ENCODE measurements around the gene NAA11. TPM values are rescaled to one million over a fixed set of nuclear protein-coding genes. Genes with fewer than 3 reads are reported as not detected.

NAA11 gene
- total and polyA plus RNA-seq, 4 donors = not detected

GRCh38 chr4:79308971-79309370 is 16.9 kb downstream of the NAA11 start:
- H3K9ac ChIP-seq (ENCODE audit: insufficient read depth in 1 of 2, low read length in 2 of 2) = no peak overlapping the region
- no peaks in the 10 kb centered on the region for H3K9me3 ChIP-seq (ENCODE audit: control insufficient read depth in 4 of 4, insufficient read depth in 3 of 4, low read length in 3 of 4)
- H3K27me3 ChIP-seq (ENCODE audit: control insufficient read depth in 3 of 3, insufficient read depth in 3 of 3, low read length in 2 of 3) = no peaks in the 10 kb centered on the region
- H3K36me3 ChIP-seq (ENCODE audit: control insufficient read depth in 4 of 4, insufficient read depth in 4 of 4, low read length in 4 of 4) = no peaks in the 10 kb centered on the region
- DNase-seq (no peak), ATAC-seq (ENCODE audit: insufficient read depth, low FRiP score) (no peak)
- H3K4me1 ChIP-seq (ENCODE audit: control insufficient read depth in 5 of 5, insufficient read depth in 5 of 5, low read length in 5 of 5) = no peaks in the 10 kb centered on the region
- H3K27ac ChIP-seq (ENCODE audit: low read depth in 1 of 2, low read length in 1 of 2) = no peak overlapping the region
- 89 to 92% methylated on average over 1 of the region's 1 CpG for WGBS, 2 donors
- TF ChIP-seq CTCF (IDR thresholded peaks at IDR 0.05; ENCODE audit: control extremely low read depth, extremely low read depth) = no peak
- H3K4me3 ChIP-seq = no peak overlapping the region

DNA sequence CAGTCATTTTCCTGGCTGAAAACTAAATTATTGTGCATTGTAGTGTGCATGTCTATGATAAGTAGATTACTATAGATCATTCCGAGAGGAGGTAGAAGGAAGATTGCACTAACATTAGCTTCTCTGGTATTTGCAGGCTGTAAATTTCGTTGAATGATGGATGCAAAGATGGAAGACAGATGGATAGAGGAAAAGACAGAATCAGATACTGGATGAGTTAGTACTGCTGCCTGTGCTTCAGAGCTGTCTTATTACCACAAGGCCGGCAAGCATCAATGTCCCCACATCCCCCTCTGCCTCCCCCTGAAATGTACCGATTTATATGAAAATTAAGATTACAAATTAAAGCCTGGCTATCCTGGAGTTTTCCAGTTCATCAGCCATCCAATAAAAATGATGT is 17.7 kb downstream of the NAA11 start:
- Histone ChIP-seq H3K27me3 (ENCODE audit: control insufficient read depth in 3 of 3, insufficient read depth in 3 of 3, low read length in 2 of 3) (no peaks in the 10 kb centered on the region), H3K9me3 (ENCODE audit: control insufficient read depth in 4 of 4, insufficient read depth in 3 of 4, low read length in 3 of 4) (no peaks in the 10 kb centered on the region), H3K27ac (ENCODE audit: low read depth in 1 of 2, low read length in 1 of 2) (no peak overlapping the region), H3K9ac (ENCODE audit: insufficient read depth in 1 of 2, low read length in 2 of 2) (no peak overlapping the region), H3K4me1 (ENCODE audit: control insufficient read depth in 5 of 5, insufficient read depth in 5 of 5, low read length in 5 of 5) (no peaks in the 10 kb centered on the region), H3K4me3 (no peak overlapping the region), H3K36me3 (ENCODE audit: control insufficient read depth in 4 of 4, insufficient read depth in 4 of 4, low read length in 4 of 4) (no peaks in the 10 kb centered on the region)
- no peak for ATAC-seq (ENCODE audit: insufficient read depth, low FRiP score)
- 86% methylated on average over 4 of the region's 4 CpGs for WGBS, 2 donors
- DNase-seq = no peak
- TF ChIP-seq CTCF (IDR thresholded peaks at IDR 0.05; ENCODE audit: control extremely low read depth, extremely low read depth) = no peak

DNA sequence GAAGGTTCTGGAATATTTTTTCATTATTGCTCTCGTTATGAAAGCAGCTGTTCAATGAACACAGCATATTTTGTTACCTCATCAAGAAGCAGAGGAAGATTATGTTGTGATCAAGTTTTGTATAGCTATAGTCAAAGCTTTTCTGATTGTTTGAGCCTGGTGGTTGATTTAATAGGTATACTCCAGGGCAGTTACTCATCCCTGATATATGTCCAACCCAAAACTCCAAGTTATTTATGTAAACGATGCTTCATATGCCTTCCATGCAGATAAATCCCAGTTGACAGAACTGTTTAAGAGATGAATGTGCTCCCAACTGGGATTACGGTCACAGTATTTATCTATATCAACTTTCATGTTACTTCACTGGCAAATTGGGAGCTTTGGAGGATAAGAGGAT is 19.1 kb downstream of the NAA11 start:
- H3K36me3 ChIP-seq (ENCODE audit: control insufficient read depth in 4 of 4, insufficient read depth in 4 of 4, low read length in 4 of 4) = no peaks in the 10 kb centered on the region
- H3K9ac ChIP-seq (ENCODE audit: insufficient read depth in 1 of 2, low read length in 2 of 2) = no peak overlapping the region
- H3K27me3 ChIP-seq (ENCODE audit: control insufficient read depth in 3 of 3, insufficient read depth in 3 of 3, low read length in 2 of 3) = no peaks in the 10 kb centered on the region
- H3K9me3 ChIP-seq (ENCODE audit: control insufficient read depth in 4 of 4, insufficient read depth in 3 of 4, low read length in 3 of 4) = no peaks in the 10 kb centered on the region
- no peak overlapping the region for H3K4me3 ChIP-seq
- no peak for ATAC-seq (ENCODE audit: insufficient read depth, low FRiP score)
- no peak for DNase-seq
- no peaks in the 10 kb centered on the region for H3K4me1 ChIP-seq (ENCODE audit: control insufficient read depth in 5 of 5, insufficient read depth in 5 of 5, low read length in 5 of 5)
- WGBS, 2 donors = 78 to 86% methylated on average over 3 of the region's 3 CpGs
- TF ChIP-seq CTCF (IDR thresholded peaks at IDR 0.05; ENCODE audit: control extremely low read depth, extremely low read depth) = no peak
- no peak overlapping the region for H3K27ac ChIP-seq (ENCODE audit: low read depth in 1 of 2, low read length in 1 of 2)

GRCh38 chr4:79300280-79300679 is 25.6 kb downstream of the NAA11 start:
- no peak for TF ChIP-seq CTCF (IDR thresholded peaks at IDR 0.05; ENCODE audit: control extremely low read depth, extremely low read depth)

More at GRCh38 chr4:79300280-79300679, 25.6 kb downstream of the NAA11 start:
- Histone ChIP-seq H3K27me3 (ENCODE audit: control insufficient read depth in 3 of 3, insufficient read depth in 3 of 3, low read length in 2 of 3) (no peaks in the 10 kb centered on the region), H3K4me1 (ENCODE audit: control insufficient read depth in 5 of 5, insufficient read depth in 5 of 5, low read length in 5 of 5) (no peaks in the 10 kb centered on the region), H3K9ac (ENCODE audit: insufficient read depth in 1 of 2, low read length in 2 of 2) (no peak overlapping the region), H3K4me3 (no peak overlapping the region), H3K9me3 (ENCODE audit: control insufficient read depth in 4 of 4, insufficient read depth in 3 of 4, low read length in 3 of 4) (peaks cover 0 to 2% (median 0%) of the 10 kb centered on the region in 4 donors), H3K27ac (ENCODE audit: low read depth in 1 of 2, low read length in 1 of 2) (no peak overlapping the region), H3K36me3 (ENCODE audit: control insufficient read depth in 4 of 4, insufficient read depth in 4 of 4, low read length in 4 of 4) (no peaks in the 10 kb centered on the region)
- 69 to 93% methylated on average over 2 of the region's 2 CpGs for WGBS, 2 donors
- DNase-seq = no peak
- ATAC-seq (ENCODE audit: insufficient read depth, low FRiP score) = no peak

Measured in lung (tissue), 12 donors.